H1 (cell line): ENCODE measurements around the gene NUP107. TPM values are rescaled to one million over a fixed set of nuclear protein-coding genes. Genes with fewer than 3 reads are reported as not detected.

Experiments
- CTCF ChIA-PET: fragments of 300-600 bp; sonication (Branson Sonifier 250); formaldehyde crosslinking; loops from one replicate; lab custom pipeline; 2021; ENCODE audit not compliant: partially characterized antibody; lab: Charles Lee
- POLR2A ChIA-PET: fragments of 300-600 bp; sonication (Branson Sonifier 250); formaldehyde crosslinking; loops from one replicate; lab custom pipeline; 2021; ENCODE audit warnings: inconsistent platforms; ENCODE audit not compliant: partially characterized antibody; lab: Charles Lee
- DNase-seq, 2 experiments: peaks; one replicate each; pipeline versions ENCODE4 v3.0.0 to v3.0.0-alpha.2; 2010 to 2022; ENCODE audit warnings: low spot score in 2 of 2, low read depth in 1 of 2, mixed read lengths in 1 of 2
- FAIRE-seq: peaks from 2 replicates; lab custom pipeline; 2011; peaks lifted over from hg19 to GRCh38; lab: Jason Lieb, UNC
- H2AFZ ChIP-seq: 2 replicates; pipeline ENCODE4 v1.8.1; 2012; ENCODE audit warnings: low read length, inconsistent platforms
- H2AK5ac ChIP-seq: 2 replicates; pipeline ENCODE4 v1.6.1; 2013; ENCODE audit warnings: low read depth, low read length
- H2BK120ac ChIP-seq: replicated peaks from 2 replicates; pipeline ENCODE3; 2013; ENCODE audit warnings: low read depth, low read length, inconsistent platforms
- H2BK12ac ChIP-seq: 2 replicates; pipeline ENCODE4 v1.6.1; 2013; ENCODE audit warnings: low read depth, low read length
- H2BK15ac ChIP-seq: 2 replicates; pipeline ENCODE4 v1.6.1; 2013; ENCODE audit warnings: low read length
- H2BK20ac ChIP-seq: 2 replicates; pipeline ENCODE4 v1.6.1; 2013; ENCODE audit warnings: low read length
- H2BK5ac ChIP-seq: 2 replicates; pipeline ENCODE4 v1.6.1; 2013; ENCODE audit warnings: low read depth, low read length
- H3K14ac ChIP-seq: 2 replicates; pipeline ENCODE4 v1.6.1; 2013; ENCODE audit warnings: inconsistent platforms; ENCODE audit not compliant: insufficient read length
- H3K18ac ChIP-seq: 2 replicates; pipeline ENCODE4 v1.6.1; 2013; ENCODE audit warnings: low read length; ENCODE audit errors: extremely low read depth
- H3K23ac ChIP-seq: 2 replicates; pipeline ENCODE4 v1.6.1; 2013; ENCODE audit warnings: inconsistent platforms; ENCODE audit not compliant: insufficient read length
- H3K23me2 ChIP-seq: 2 replicates; pipeline ENCODE4 v1.6.1; 2013; ENCODE audit warnings: low read depth, low read length
- H3K27ac ChIP-seq: 2 replicates; pipeline ENCODE4 v1.6.1; 2011; ENCODE audit warnings: low read depth, low read length, inconsistent platforms
- H3K27me3 ChIP-seq, 4 experiments: replicated peaks in 1 of 4; 1 replicate in 1 of 4; 2 replicates in 3 of 4; pipeline versions ENCODE4 v1.6.1 to v1.8.1; 2011 to 2013; ENCODE audit warnings: low read length in 3 of 4, mild to moderate bottlenecking in 3 of 4, inconsistent platforms in 2 of 4, mixed read lengths in 2 of 4, moderate library complexity in 1 of 4; ENCODE audit not compliant: control insufficient read depth in 3 of 4, insufficient read depth in 3 of 4; ENCODE audit errors: extremely low read depth in 1 of 4
- H3K36me3 ChIP-seq, 4 experiments: 2 replicates each; pipeline versions ENCODE4 v1.6.1 to v1.8.1; 2011 to 2013; ENCODE audit warnings: mild to moderate bottlenecking in 4 of 4, low read length in 3 of 4, moderate library complexity in 2 of 4, control low read depth in 1 of 4, inconsistent platforms in 1 of 4; ENCODE audit not compliant: insufficient read depth in 4 of 4, control insufficient read depth in 2 of 4
- H3K4ac ChIP-seq: replicated peaks from 2 replicates; pipeline ENCODE3; 2013; ENCODE audit warnings: low read length, low read depth, mixed read lengths, inconsistent platforms; ENCODE audit not compliant: insufficient read length
- H3K4me1 ChIP-seq, 4 experiments: replicated peaks in 1 of 4; 1 replicate in 1 of 4; 2 replicates in 3 of 4; pipeline versions ENCODE4 v1.6.1 to v1.8.1; 2011 to 2013; ENCODE audit warnings: low read length in 3 of 4, inconsistent platforms in 2 of 4, mixed read lengths in 1 of 4; ENCODE audit not compliant: insufficient read depth in 4 of 4, control insufficient read depth in 3 of 4
- H3K4me2 ChIP-seq, 2 experiments: 2 replicates each; pipeline versions ENCODE4 v1.6.1 to v1.8.1; 2011 to 2013; ENCODE audit warnings: low read depth in 2 of 2, low read length in 2 of 2, control low read depth in 1 of 2, inconsistent platforms in 1 of 2, mild to moderate bottlenecking in 1 of 2; ENCODE audit not compliant: insufficient read depth in 1 of 2
- H3K4me3 ChIP-seq, 4 experiments: fragments of 200-600, 300-600 bp in 1 of 4; sonication (generic), shearing (Covaris generic), sonication (Bioruptor Twin) in 1 of 4; 2 replicates each; pipeline versions ENCODE4 v1.5.1 to v1.8.1; 2011 to 2016; ENCODE audit warnings: low read length in 4 of 4, low read depth in 3 of 4, control low read depth in 2 of 4, inconsistent platforms in 2 of 4, mild to moderate bottlenecking in 2 of 4, mixed read lengths in 1 of 4, moderate library complexity in 1 of 4; ENCODE audit not compliant: insufficient read depth in 2 of 4; ENCODE audit errors: extremely low read depth in 1 of 4
- H3K56ac ChIP-seq: replicated peaks from 2 replicates; pipeline ENCODE3; 2013; ENCODE audit warnings: low read depth, mild to moderate bottlenecking, mixed read lengths, low read length, inconsistent platforms; ENCODE audit not compliant: insufficient read length
- H3K79me1 ChIP-seq: 2 replicates; pipeline ENCODE4 v1.6.1; 2013; ENCODE audit warnings: low read depth, low read length, control low read depth
- H3K79me2 ChIP-seq, 2 experiments: 2 replicates each; pipeline versions ENCODE4 v1.6.1 to v1.8.1; 2012 to 2013; ENCODE audit warnings: low read length in 2 of 2, mild to moderate bottlenecking in 2 of 2, inconsistent platforms in 1 of 2; ENCODE audit not compliant: insufficient read depth in 2 of 2, control insufficient read depth in 1 of 2
- H3K9ac ChIP-seq, 4 experiments: replicated peaks in 1 of 4; 1 replicate in 1 of 4; 2 replicates in 3 of 4; pipeline versions ENCODE4 v1.6.1 to v1.8.1; 2011 to 2013; ENCODE audit warnings: low read depth in 3 of 4, low read length in 3 of 4, control low read depth in 2 of 4, mild to moderate bottlenecking in 2 of 4, moderate library complexity in 2 of 4, inconsistent platforms in 1 of 4; ENCODE audit errors: extremely low read depth in 1 of 4
- H3K9me3 ChIP-seq, 2 experiments: 2 replicates each; pipeline versions ENCODE4 v1.6.1 to v1.8.1; 2012 to 2013; ENCODE audit warnings: mild to moderate bottlenecking in 2 of 2, moderate library complexity in 2 of 2, control low read depth in 1 of 2, inconsistent platforms in 1 of 2, low read depth in 1 of 2, low read length in 1 of 2, mixed read lengths in 1 of 2; ENCODE audit not compliant: insufficient read depth in 2 of 2
- H4K20me1 ChIP-seq, 2 experiments: replicated peaks in 1 of 2; 2 replicates each; pipeline versions ENCODE3 to v1.8.1; 2011 to 2013; ENCODE audit warnings: inconsistent platforms in 2 of 2, low read length in 2 of 2, mild to moderate bottlenecking in 1 of 2; ENCODE audit not compliant: insufficient read depth in 2 of 2, control insufficient read depth in 1 of 2
- H4K5ac ChIP-seq: 2 replicates; pipeline ENCODE4 v1.6.1; 2013; ENCODE audit warnings: low read length, low read depth, mixed read lengths, inconsistent platforms; ENCODE audit not compliant: insufficient read length
- H4K8ac ChIP-seq: 2 replicates; pipeline ENCODE4 v1.8.0; 2013; ENCODE audit warnings: mild to moderate bottlenecking, moderate library complexity, low read length, inconsistent platforms; ENCODE audit not compliant: insufficient read depth; ENCODE audit errors: extremely low read depth
- H4K91ac ChIP-seq: replicated peaks from 2 replicates; pipeline ENCODE3; 2013; ENCODE audit warnings: low read length, mixed read lengths, inconsistent platforms; ENCODE audit not compliant: insufficient read length
- BCL11A ChIP-seq, 2 experiments: IDR thresholded peaks; one replicate each; pipeline ENCODE4 v1.6.1; 2011; ENCODE audit warnings: low read depth in 2 of 2, low read length in 2 of 2, mild to moderate bottlenecking in 2 of 2
- WGBS, 2 experiments: shearing (Covaris generic) in 1 of 2; methylation state at CpG; one replicate each; pipeline versions ENCODE4 v1.1.6 to v1.1.7; 2013 to 2015; ENCODE audit warnings: low lambda C conversion rate in 2 of 2, mixed read lengths in 2 of 2, inconsistent platforms in 1 of 2, low coverage in 1 of 2, missing lambda C conversion rate in 1 of 2; ENCODE audit not compliant: insufficient replicate concordance in 2 of 2, insufficient coverage in 1 of 2, insufficient read length in 1 of 2; ENCODE audit errors: extremely low coverage in 1 of 2, missing lambda C conversion rate in 1 of 2; 5-methylcytosine and 5-hydroxymethylcytosine counted together
- polyA plus RNA-seq, 7 experiments: library from polyadenylated mRNA; depleted of rRNA in 3 of 7; stranded (reverse) in 5 of 7; unstranded in 2 of 7; fragments of >200 nt in 5 of 7; fragments of 200-250 nt in 2 of 7; gene quantifications; 1 replicate in 5 of 7; 2 replicates in 1 of 7; 4 replicates in 1 of 7; pipeline versions ENCODE4 v1.2.1 to v1.2.3, GENCODE V29; 2011 to 2013; ENCODE audit warnings: missing spikeins in 2 of 7, mixed read lengths in 2 of 7
- total RNA-seq: library from RNA; stranded (reverse); fragmentation: NEBNext Ultra II Directional; extraction: Animal tissue kit (Norgen Biotek cat#: 25700); gene quantifications from 2 replicates; pipeline ENCODE4 v1.2.1, GENCODE V29; 2021

NUP107 gene
- total and polyA plus RNA-seq, 2 of the 8 experiments (the other 6 are each of a cell fraction or from before 2014, with no cell fraction given), result 46.1 to 141 TPM

DNA sequence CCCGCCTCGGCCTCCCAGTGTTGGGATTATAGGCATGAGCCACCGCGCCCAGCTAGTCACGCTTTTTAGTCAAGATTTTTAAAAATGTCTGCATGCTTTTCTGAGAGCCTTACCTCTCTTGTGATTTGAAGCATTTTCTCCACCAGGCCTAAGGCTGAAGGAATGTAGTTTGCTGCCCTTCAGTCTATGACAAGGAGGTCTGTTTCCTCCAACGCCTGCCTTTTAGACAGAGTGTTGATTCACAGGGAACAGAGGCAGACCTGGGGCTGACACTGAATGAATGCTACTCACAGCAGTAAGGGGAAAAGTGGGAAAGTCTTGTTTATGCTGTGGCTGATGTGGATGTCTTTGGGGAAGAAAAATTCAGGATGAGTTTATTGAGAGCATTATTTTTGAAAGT lies 94.0 kb downstream of the NUP107 start:
- Histone ChIP-seq H3K4me2 (no peak overlapping the region), H3K56ac (no peak overlapping the region), H4K91ac (no peak overlapping the region), H2AFZ (no peak overlapping the region), H2AK5ac (no peak overlapping the region), H3K79me1 (no peaks in the 10 kb centered on the region), H3K4ac (no peak overlapping the region), H3K36me3 (no peaks in the 10 kb centered on the region), H3K79me2 (no peaks in the 10 kb centered on the region), H3K4me1 (peaks cover 0 to 3% (median 0%) of the 10 kb centered on the region in 4 experiments; a peak in 1 of 7 replicates), H2BK120ac (no peak overlapping the region), H4K20me1 (no peaks in the 10 kb centered on the region), H3K23me2 (no peaks in the 10 kb centered on the region), H2BK12ac (no peak overlapping the region), H3K9me3 (no peaks in the 10 kb centered on the region), H3K27me3 (no peaks in the 10 kb centered on the region), H2BK20ac (no peak overlapping the region), H3K4me3 (no peak overlapping the region), H2BK15ac (no peak overlapping the region), H3K9ac (no peak overlapping the region; a peak in 1 of 7 replicates), H2BK5ac (no peak overlapping the region), H4K5ac (no peak overlapping the region), H3K23ac (no peak overlapping the region), H3K14ac (no peak overlapping the region), H3K18ac (no peak overlapping the region), H3K27ac (no peak overlapping the region), H4K8ac (no peak overlapping the region)
- TF ChIP-seq BCL11A (IDR thresholded peaks at IDR 0.05; ENCODE audit: low read depth in 2 of 2, low read length in 2 of 2), result no peak
- WGBS, 2 experiments, result 94% methylated on average over 6 of the region's 6 CpGs; no CpG with 5 or more reads in 1 of the 2 experiments
- ChIA-PET POLR2A (no interaction called here), CTCF (no interaction called here)
- FAIRE-seq, result no peak
- DNase-seq, result no peak
